HFFc6 (cell line): ENCODE data around the gene IFT122. TPM values are rescaled to one million over a fixed set of nuclear protein-coding genes. Genes with fewer than 3 reads are reported as not detected.

Experiments
- DNase-seq: peaks from one replicate; pipeline ENCODE4 v3.0.0-alpha.2; 2018
- H3K27ac Mint-ChIP-seq: 2 replicates; pipeline ENCODE4 v1.8.0; 2020; ENCODE audit warnings: mild to moderate bottlenecking, mixed read lengths
- H3K27me3 Mint-ChIP-seq: 2 replicates; pipeline ENCODE4 v1.8.0; 2021; ENCODE audit warnings: mild to moderate bottlenecking, moderate library complexity, mixed read lengths; ENCODE audit not compliant: insufficient read depth
- H3K36me3 Mint-ChIP-seq: 2 replicates; pipeline ENCODE4 v1.8.0; 2021; ENCODE audit warnings: low read depth, mixed read lengths
- H3K4me1 Mint-ChIP-seq: 2 replicates; pipeline ENCODE4 v1.8.0; 2020; ENCODE audit warnings: low read depth, mixed read lengths
- H3K4me3 Mint-ChIP-seq: 2 replicates; pipeline ENCODE4 v1.8.0; 2020; ENCODE audit warnings: mild to moderate bottlenecking, moderate library complexity, mixed read lengths
- H3K9me3 Mint-ChIP-seq: 2 replicates; pipeline ENCODE4 v1.8.0; 2020; ENCODE audit warnings: mild to moderate bottlenecking, mixed read lengths
- CTCF ChIP-seq: fragments of 200-600 bp; sonication (generic); IDR thresholded peaks from 2 replicates; pipeline ENCODE4 v1.5.0; 2021; ENCODE audit warnings: antibody characterized with exemption, mild to moderate bottlenecking
- total RNA-seq, 6 experiments: library from RNA; stranded (reverse); fragmentation: NEBNext Ultra II Directional; extraction: Animal tissue kit (Norgen Biotek cat#: 25700); gene quantifications; 2 replicates in 1 of 6; 3 replicates in 5 of 6; pipeline ENCODE4 v1.2.3, GENCODE V29; 2021

The IFT122 gene
- total RNA-seq, 6 experiments from 2014 or later: 12.2 to 18.8 (median 18.2) TPM

- peaks cover 4% of the 10 kb centered on the region for H3K4me1 Mint-ChIP-seq
These were observed 36.6 kb upstream of the IFT122 start for GRCh38 chr3:129403450-129403849.

GRCh38 chr3:129404130-129404529 lies 35.9 kb upstream of the IFT122 start:
- H3K4me3 Mint-ChIP-seq: no peak overlapping the region
- 0 out of 2 replicates have a peak, but pooled peaks cover under 1% of the 10 kb centered on the region for H3K36me3 Mint-ChIP-seq
- peaks cover 9% of the 10 kb centered on the region for H3K27me3 Mint-ChIP-seq
- DNase-seq: no peak
- no peak overlapping the region for H3K27ac Mint-ChIP-seq
- H3K4me1 Mint-ChIP-seq: no peaks in the 10 kb centered on the region
- TF ChIP-seq CTCF: no peak
- H3K9me3 Mint-ChIP-seq: no peaks in the 10 kb centered on the region

More at GRCh38 chr3:129403450-129403849, 36.6 kb upstream of the IFT122 start:
- TF ChIP-seq CTCF: no peak
- Mint-ChIP-seq H3K9me3 (no peaks in the 10 kb centered on the region), H3K4me3 (no peak overlapping the region), H3K27me3 (peaks cover 9% of the 10 kb centered on the region), H3K36me3 (0 out of 2 replicates have a peak, but pooled peaks cover 7% of the 10 kb centered on the region), H3K27ac (no peak overlapping the region)
- no peak for DNase-seq

GRCh38 chr3:129404610-129405009 lies 35.4 kb upstream of the IFT122 start:
- no peak for DNase-seq
- Mint-ChIP-seq H3K4me1 (no peaks in the 10 kb centered on the region), H3K27me3 (peaks cover 9% of the 10 kb centered on the region), H3K36me3 (no peaks in the 10 kb centered on the region), H3K9me3 (no peaks in the 10 kb centered on the region), H3K4me3 (no peak overlapping the region), H3K27ac (no peak overlapping the region)
- no peak for TF ChIP-seq CTCF

- peaks cover 26% of the 10 kb centered on the region for H3K4me1 Mint-ChIP-seq
- DNase-seq: no peak
- H3K9me3 Mint-ChIP-seq: no peaks in the 10 kb centered on the region
- H3K36me3 Mint-ChIP-seq: no peaks in the 10 kb centered on the region
- peaks cover 6% of the 10 kb centered on the region for H3K27me3 Mint-ChIP-seq
- no peak overlapping the region for H3K27ac Mint-ChIP-seq
- no peak overlapping the region for H3K4me3 Mint-ChIP-seq
- TF ChIP-seq CTCF: no peak
These were observed 30.5 kb upstream of the IFT122 start for GRCh38 chr3:129409541-129409940.

GRCh38 chr3:129410971-129411370 lies 29.1 kb upstream of the IFT122 start:
- no peak for DNase-seq
- Mint-ChIP-seq H3K4me1 (peaks cover 38% of the 10 kb centered on the region), H3K27ac (no peak overlapping the region), H3K9me3 (no peaks in the 10 kb centered on the region), H3K4me3 (no peak overlapping the region), H3K27me3 (peaks cover 2% of the 10 kb centered on the region; the same call in 1 of the 2 replicates), H3K36me3 (no peaks in the 10 kb centered on the region)
- TF ChIP-seq CTCF: no peak
